Gastrocnemius medialis (tissue), 4 donors: ENCODE results near the gene ATP8B4. TPM values are rescaled to one million over a fixed set of nuclear protein-coding genes. Genes with fewer than 3 reads are reported as not detected.
A peak's percentile ranks its signal among the peaks of the same experiment; 100 is the strongest.

Experiments
- ATAC-seq, 2 donors: fragments of 150-250 bp; one replicate each; pipeline ENCODE4 v1.9.1; 2016
- DNase-seq, 2 donors: peaks; one replicate each; pipeline ENCODE4 v3.0.0-alpha.2; 2019
- H3K27ac ChIP-seq, 4 donors: fragments of 200-600 bp; sonication (generic); 1 replicate in 1 of 4; 2 replicates in 3 of 4; pipeline ENCODE4 v1.5.1; 2016 to 2018; ENCODE audit warnings: mild to moderate bottlenecking in 2 of 4, moderate library complexity in 1 of 4
- H3K27me3 ChIP-seq, 3 donors: fragments of 200-600 bp; sonication (generic) in 2 of 3; 1 replicate in 1 of 3; 2 replicates in 2 of 3; pipeline versions ENCODE4 v1.5.1 to v1.6.0; 2016 to 2019; ENCODE audit warnings: mild to moderate bottlenecking in 1 of 3, moderate library complexity in 1 of 3
- H3K36me3 ChIP-seq, 2 donors: fragments of 200-600 bp; sonication (generic) in 1 of 2; one replicate each; pipeline ENCODE4 v1.5.1; 2017 to 2018
- H3K4me1 ChIP-seq, 2 donors: fragments of 200-600 bp; sonication (generic) in 1 of 2; one replicate each; pipeline ENCODE4 v1.5.1; 2016 to 2017; ENCODE audit warnings: mild to moderate bottlenecking in 2 of 2
- H3K4me3 ChIP-seq, 4 donors: fragments of 200-600 bp; sonication (generic) in 3 of 4; 1 replicate in 1 of 4; 2 replicates in 3 of 4; pipeline ENCODE4 v1.5.1; 2016 to 2019; ENCODE audit warnings: mild to moderate bottlenecking in 2 of 4
- H3K9me3 ChIP-seq, 3 donors: fragments of 200-600 bp; sonication (generic) in 2 of 3; 1 replicate in 1 of 3; 2 replicates in 2 of 3; pipeline ENCODE4 v1.5.1; 2016 to 2019
- CTCF ChIP-seq, 5 experiments: fragments of 450-650 bp in 3 of 5; fragments of 200-600 bp in 2 of 5; sonication (generic) in 2 of 5; IDR thresholded peaks in 4 of 5; conservative IDR thresholded peaks in 1 of 5; 1 replicate in 4 of 5; 2 replicates in 1 of 5; pipeline ENCODE4 v1.5.1; 2016 to 2019; ENCODE audit warnings: antibody characterized with exemption in 5 of 5, mild to moderate bottlenecking in 3 of 5, moderate library complexity in 3 of 5
- POLR2A ChIP-seq, 2 donors: fragments of 450-650 bp; IDR thresholded peaks; one replicate each; pipeline ENCODE4 v1.6.1; 2017; ENCODE audit warnings: antibody characterized with exemption in 2 of 2, mild to moderate bottlenecking in 2 of 2, moderate library complexity in 2 of 2
- in situ Hi-C, 4 donors: fragments of 200-750 bp; cut with MboI; loops; one replicate each; pipeline versions ENCODE4 v1.15.0 to v1.8.0; 2017; ENCODE audit warnings: low sequenced_read_pairs in 4 of 4
- intact Hi-C: fragments of 100-400 bp; cut with DNase I; formaldehyde crosslinking; loops from one replicate; pipeline ENCODE4 v1.15.1; 2023; ENCODE audit warnings: low total_unique reads
- total RNA-seq, 4 donors: library from RNA; depleted of rRNA; stranded (reverse); fragments of >200 nt; gene quantifications; one replicate each; pipeline versions ENCODE4 v1.1.0 to v1.2.3, GENCODE V29; 2016

The ATP8B4 gene
- total RNA-seq, 4 donors from 2014 or later = 1.7 to 3.4 (median 2.4) TPM

GRCh38 chr15:49919034-49919433, 200.0 kb downstream of the ATP8B4 start:
- Histone ChIP-seq H3K27ac (no peak overlapping the region), H3K4me1 (peaks cover 0 to 6% of the 10 kb centered on the region in 2 donors), H3K4me3 (no peak overlapping the region), H3K36me3 (no peaks in the 10 kb centered on the region), H3K27me3 (no peaks in the 10 kb centered on the region), H3K9me3 (no peaks in the 10 kb centered on the region)
- in situ Hi-C loops = loop anchor here in 1 of 4 donors (25.0 kb wide), 1 partner anchor 107 kb away; no protein-coding TSS in a partner anchor
- TF ChIP-seq POLR2A (IDR thresholded peaks at IDR 0.05) = no peak
- no peak for TF ChIP-seq CTCF (IDR thresholded peaks at IDR 0.05 in 4 of 5, conservative IDR thresholded peaks at IDR 0.05 in 1 of 5)
- ATAC-seq (no peak), DNase-seq (no peak)
- intact Hi-C loops = no loop called here

GRCh38 chr15:49918121-49918520, 200.9 kb downstream of the ATP8B4 start:
- no peak for ATAC-seq
- Histone ChIP-seq H3K4me1 (peaks cover 0 to 6% of the 10 kb centered on the region in 2 donors), H3K27ac (no peak overlapping the region), H3K4me3 (no peak overlapping the region), H3K36me3 (no peaks in the 10 kb centered on the region), H3K9me3 (no peaks in the 10 kb centered on the region), H3K27me3 (no peaks in the 10 kb centered on the region)
- in situ Hi-C loops (loop anchor here in 1 of 4 donors (25.0 kb wide), 1 partner anchor 106 kb away; no protein-coding TSS in a partner anchor), intact Hi-C loops (no loop called here)
- no peak for DNase-seq
- TF ChIP-seq CTCF (IDR thresholded peaks at IDR 0.05 in 4 of 5, conservative IDR thresholded peaks at IDR 0.05 in 1 of 5) (no peak), POLR2A (IDR thresholded peaks at IDR 0.05) (no peak)

- in situ Hi-C loops (loop anchor here in 1 of 4 donors (25.0 kb wide), 1 partner anchor 105 kb away; no protein-coding TSS in a partner anchor), intact Hi-C loops (no loop called here)
- Histone ChIP-seq H3K27me3 (no peaks in the 10 kb centered on the region), H3K4me3 (no peak overlapping the region), H3K4me1 (peaks cover 0 to 6% of the 10 kb centered on the region in 2 donors), H3K36me3 (no peaks in the 10 kb centered on the region), H3K27ac (peak overlapping the region in 2 of 4 donors; percentile 1 to 19), H3K9me3 (no peaks in the 10 kb centered on the region)
- ATAC-seq = no peak
- TF ChIP-seq CTCF (IDR thresholded peaks at IDR 0.05 in 4 of 5, conservative IDR thresholded peaks at IDR 0.05 in 1 of 5) (no peak), POLR2A (IDR thresholded peaks at IDR 0.05) (no peak)
- no peak for DNase-seq
These were observed 202.0 kb downstream of the ATP8B4 start for GRCh38 chr15:49916998-49917397.

- ATAC-seq = no peak
- Histone ChIP-seq H3K36me3 (no peaks in the 10 kb centered on the region), H3K4me3 (no peak overlapping the region), H3K27me3 (no peaks in the 10 kb centered on the region), H3K27ac (no peak overlapping the region), H3K4me1 (peaks cover 0 to 6% of the 10 kb centered on the region in 2 donors), H3K9me3 (no peaks in the 10 kb centered on the region)
- no peak for TF ChIP-seq POLR2A (IDR thresholded peaks at IDR 0.05)
- TF ChIP-seq CTCF (IDR thresholded peaks at IDR 0.05 in 4 of 5, conservative IDR thresholded peaks at IDR 0.05 in 1 of 5) = no peak
- intact Hi-C loops (no loop called here), in situ Hi-C loops (loop anchor here in 1 of 4 donors (25.0 kb wide), 1 partner anchor 104 kb away; no protein-coding TSS in a partner anchor)
- no peak for DNase-seq
These were observed 203.2 kb downstream of the ATP8B4 start for GRCh38 chr15:49915822-49916221.

GRCh38 chr15:49908933-49909295, 210.1 kb downstream of the ATP8B4 start:
- Histone ChIP-seq H3K27ac (no peak overlapping the region), H3K36me3 (no peaks in the 10 kb centered on the region), H3K4me3 (no peak overlapping the region), H3K9me3 (no peaks in the 10 kb centered on the region), H3K27me3 (no peaks in the 10 kb centered on the region), H3K4me1 (no peaks in the 10 kb centered on the region)
- ATAC-seq (no peak), DNase-seq (no peak)
- in situ Hi-C loops = loop anchor here in 1 of 4 donors (25.0 kb wide), 1 partner anchor 97 kb away; no protein-coding TSS in a partner anchor
- TF ChIP-seq POLR2A (IDR thresholded peaks at IDR 0.05) (no peak), CTCF (IDR thresholded peaks at IDR 0.05 in 4 of 5, conservative IDR thresholded peaks at IDR 0.05 in 1 of 5) (no peak)
- intact Hi-C loops = no loop called here
